ENCODE measurements around the gene KRT5.
"Not testable (repeated sequence)": the region's sequence is repeated elsewhere in the genome, so short reads cannot be mapped to it uniquely, and the experiment has no call there.

Gene KRT5

DNA sequence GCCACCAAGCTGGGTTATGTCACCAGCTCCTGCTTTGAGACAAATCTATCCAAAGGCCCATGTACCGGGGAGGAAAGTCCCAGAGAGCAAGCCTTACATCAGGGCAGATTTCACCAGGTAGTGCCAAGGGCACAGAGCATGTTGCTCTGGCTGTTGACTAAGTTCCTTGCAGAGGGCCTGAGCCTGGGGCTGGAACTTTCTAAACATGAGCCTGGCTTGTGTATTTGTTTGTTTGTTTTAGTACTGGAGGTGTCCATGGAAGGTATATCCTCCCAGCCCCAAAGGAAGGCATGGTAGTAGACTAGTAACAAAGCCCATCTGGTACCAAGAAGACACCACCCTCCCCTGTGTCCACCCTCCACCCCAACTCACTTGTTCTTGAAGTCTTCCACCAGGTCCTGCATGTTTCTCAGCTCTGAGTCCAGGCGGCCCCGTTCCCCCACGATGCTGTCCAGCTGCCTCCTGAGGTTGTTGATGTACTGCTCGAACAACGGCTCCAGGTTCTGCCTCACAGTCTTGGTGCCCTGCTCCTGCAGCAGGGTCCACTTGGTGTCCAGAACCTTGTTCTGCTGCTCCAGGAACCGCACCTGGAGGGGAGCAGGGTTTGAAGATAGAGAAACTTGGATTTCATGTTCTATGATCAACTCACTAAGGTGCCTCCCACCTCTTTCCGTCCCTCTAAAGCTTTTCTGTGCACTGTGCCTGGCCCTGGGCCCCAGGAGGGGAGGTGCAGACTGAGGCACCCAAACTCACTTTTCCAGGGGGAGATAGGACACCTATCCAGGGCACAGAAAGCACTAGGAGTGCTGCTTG is 1.4 kb downstream of the KRT5 start:
- DNase-seq: no peak

DNA sequence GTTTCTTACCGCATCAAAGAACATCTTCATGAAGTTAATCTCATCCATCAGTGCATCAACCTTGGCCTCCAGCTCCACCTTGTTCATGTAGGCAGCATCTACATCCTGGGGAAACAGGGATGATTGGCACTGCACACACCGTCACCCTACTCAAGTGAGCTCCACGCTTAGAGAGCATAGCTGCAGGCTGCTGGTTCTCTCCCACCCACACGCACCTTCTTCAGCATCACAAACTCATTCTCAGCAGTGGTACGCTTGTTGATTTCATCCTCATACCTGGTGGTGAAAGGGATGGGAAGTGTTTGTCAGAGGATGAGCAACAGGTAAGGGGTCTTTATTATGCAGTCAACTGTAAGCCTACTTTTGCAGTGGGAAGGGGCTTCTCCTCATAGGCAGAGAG is 2.3 kb downstream of the KRT5 start:
- DNase-seq: no peak

DNA sequence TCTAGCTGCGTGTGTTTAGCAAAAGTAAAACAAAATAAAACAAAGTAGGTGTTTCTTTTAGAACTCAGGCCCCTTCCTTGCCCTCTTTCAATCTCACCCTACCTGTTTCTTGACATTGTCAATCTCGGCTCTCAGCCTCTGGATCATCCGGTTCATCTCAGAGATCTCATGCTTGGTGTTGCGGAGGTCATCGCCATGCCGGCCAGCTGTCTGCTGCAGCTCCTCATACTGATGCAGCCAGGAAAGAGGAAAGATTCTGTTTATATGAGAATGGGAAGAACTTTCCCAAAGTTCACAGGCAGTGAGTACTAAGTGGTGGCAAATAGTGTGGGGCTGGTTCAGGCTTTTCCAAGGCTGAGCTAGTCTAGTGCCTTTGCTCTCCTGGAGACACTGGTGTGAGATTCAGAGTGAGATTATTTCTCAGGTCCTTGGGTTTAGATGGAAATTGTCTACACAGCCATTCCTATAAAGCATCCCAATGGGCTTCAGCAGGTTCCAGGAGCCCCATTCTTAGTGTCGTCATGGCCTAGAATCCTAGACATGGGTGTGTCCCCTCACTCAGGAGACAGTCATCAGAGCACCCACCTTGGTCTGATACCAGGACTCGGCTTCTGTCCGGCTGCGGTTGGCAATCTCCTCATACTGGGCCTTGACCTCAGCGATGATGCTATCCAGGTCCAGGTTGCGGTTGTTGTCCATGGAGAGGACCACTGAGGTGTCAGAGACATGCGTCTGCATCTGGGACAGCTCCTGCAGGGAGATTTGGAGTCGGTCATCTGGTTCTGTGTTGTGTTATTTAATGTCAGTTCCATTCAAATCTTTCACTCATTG is 3.0 kb downstream of the KRT5 start:
- no peak for DNase-seq

DNA sequence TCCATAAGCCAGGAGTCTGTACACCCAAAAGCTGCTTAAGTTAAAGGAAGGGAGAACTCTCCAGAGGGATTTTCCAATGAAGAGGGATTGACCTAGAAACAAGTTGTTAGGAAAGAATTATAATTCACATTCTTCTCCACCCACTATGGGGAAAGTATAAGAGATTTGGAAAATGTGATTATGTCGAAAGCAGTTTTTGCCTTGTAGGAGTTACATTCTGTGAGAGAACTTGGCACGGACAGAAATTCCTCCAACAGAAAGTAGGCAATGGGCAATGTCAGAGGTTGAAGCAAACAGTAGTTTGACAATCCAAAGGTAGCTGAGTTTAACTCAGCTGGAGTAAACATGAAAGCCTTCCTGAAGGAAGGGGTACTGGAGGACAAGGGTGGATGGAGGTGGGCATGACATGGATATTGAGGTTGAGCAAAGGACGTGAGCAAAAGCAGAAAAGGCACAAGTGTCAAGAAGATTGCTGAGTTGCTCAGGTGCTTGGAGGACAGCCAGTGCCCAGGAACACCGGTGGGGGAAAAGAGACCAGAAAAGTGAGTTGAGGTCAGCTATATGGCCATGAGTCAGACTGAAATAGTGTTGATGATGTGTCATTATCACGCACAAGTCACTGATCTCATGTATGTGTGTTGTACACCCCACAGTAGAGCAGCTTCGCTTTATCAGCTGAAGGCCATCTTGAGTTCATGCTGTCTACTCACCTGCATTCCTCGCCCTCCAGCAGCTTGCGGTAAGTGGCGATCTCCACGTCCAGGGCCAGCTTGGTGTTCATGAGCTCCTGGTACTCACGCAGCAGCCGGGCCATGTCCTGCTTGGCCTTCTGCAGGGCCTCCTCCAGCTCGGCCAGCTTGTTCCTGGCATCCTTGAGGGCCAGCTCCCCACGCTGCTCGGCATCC is 4.0 kb downstream of the KRT5 start:
- no peak for DNase-seq

DNA sequence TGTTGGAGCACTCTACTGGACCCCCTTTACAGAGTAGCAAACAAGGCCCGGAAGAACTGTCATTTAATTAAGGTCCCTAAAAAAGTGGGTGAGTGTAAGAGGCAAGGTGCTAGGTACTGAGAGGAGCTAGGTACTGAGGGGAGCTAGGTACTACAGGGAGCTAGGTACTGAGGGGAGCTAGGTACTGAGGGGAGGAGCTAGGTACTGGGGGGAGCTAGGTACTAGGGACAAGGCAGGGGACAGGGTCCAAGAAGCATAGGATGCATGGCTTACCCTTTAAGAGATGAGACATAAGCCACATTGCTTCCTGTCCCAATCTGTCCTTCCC is 4.9 kb downstream of the KRT5 start:
- no peak for DNase-seq

DNA sequence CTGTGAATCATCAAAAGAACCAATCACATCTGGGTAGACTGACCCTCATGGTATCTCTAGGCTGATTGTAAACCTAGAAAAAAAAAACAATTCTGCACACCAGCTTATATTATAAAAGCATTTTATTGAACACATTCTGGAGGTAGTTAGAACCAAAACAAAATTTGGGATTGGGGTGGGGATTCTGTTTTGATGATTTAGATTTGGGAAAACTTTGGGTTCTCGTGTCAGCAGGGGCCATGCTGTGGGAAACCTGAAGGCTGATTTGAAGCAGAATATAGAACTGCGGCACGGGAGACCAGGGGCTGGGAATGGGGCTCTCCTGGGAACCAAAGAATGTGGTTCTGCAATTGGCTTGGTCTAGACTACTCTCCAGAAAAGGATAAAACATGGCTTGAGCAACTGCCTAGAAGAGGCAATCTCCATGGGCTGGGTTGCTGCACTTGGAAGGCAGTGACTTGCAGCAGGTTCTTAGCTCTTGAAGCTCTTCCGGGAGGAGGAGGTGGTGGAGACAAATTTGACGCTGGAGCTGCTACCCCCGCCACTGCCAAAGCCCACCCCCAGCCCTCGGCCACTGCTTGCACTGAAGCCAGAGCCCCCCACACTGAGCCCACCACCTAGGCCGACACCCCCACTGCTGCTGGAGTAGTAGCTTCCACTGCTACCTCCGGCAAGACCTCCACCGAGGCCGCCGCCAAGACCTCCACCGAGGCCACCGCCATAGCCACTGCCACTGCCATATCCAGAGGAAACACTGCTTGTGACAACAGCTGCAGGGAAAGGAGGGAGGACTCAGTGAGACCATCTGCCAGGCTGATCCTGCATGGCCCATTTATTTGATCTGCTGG is 5.5 kb downstream of the KRT5 start:
- no peak for DNase-seq

DNA sequence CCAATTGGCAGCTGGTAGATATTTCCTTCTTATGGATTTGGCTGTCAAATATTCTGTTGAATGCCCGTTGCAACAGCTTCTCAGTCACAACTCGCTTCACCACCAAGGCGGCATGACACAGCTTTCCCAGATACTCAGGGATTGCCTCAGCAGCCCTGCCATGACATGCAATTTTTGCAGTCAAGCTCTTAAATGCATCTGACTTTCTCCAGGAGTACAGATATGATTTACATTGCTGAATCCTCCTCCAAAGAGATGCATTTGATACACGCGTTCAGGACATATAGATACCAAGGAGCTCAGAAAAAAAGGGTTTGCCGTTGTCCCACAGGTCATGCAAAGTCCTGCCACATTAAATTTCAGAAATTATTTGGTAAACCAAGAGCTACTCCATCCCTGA is 6.5 kb downstream of the KRT5 start:
- DNase-seq: no peak

DNA sequence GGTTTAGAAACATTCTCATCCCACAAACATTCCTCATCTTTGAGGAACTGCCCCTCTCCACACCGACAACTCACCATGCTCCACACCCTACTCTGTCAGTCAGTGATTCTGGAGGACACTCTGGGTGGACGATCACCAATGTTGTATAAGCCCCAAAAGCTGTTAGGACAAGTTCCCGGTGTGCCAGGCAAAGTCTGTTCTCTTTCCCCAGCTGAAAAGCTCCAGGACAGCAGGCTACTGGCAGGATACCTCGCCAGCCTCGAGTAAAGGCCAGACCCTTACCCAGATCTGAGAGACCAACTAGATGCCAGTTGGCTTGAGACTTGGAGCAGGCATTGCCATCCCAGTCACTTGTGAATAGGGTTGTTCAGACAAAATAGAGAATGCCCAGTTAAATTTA is 12.0 kb downstream of the KRT5 start:
- no peak for DNase-seq

DNA sequence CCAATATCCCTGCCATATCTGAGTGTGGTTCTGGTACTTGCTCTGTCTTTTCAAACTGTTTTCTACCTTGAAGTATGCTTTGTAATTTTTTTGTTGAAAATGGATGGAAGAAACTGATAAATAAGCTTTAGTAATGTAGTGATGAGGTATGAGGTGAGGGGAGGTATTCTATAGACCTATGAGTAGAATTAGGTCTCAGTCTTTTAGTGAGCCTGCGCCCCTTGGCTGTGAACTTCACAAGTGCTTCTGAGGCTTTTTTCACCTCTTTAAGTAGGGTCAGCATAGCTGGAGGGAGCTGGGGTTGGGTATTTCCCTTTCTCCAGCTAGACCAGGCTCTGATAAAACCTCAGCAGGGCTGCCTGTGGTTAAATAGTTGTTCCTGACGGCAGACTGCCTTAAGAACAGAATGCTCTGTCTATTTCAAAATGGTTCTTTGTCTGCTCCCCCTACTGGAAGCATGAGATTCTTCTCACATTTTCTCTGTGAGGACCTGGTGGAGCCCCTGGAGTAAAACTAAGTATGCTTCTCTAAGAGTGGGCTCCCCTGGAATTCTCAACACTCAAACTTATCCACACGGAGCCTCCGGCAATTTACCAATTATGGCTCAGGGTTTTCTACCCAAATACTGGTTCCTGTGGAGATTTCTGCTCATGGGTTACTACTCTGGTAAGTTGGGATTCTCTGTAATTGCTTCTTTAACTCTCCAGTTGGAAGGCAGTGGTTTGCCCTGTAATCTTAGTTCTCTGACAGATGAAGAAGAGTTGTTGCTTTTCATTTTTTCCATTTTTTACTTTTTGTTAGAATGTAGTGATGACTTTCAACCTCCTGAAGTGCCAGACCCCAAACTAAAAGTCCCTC is 13.1 kb downstream of the KRT5 start:
- no peak for DNase-seq

DNA sequence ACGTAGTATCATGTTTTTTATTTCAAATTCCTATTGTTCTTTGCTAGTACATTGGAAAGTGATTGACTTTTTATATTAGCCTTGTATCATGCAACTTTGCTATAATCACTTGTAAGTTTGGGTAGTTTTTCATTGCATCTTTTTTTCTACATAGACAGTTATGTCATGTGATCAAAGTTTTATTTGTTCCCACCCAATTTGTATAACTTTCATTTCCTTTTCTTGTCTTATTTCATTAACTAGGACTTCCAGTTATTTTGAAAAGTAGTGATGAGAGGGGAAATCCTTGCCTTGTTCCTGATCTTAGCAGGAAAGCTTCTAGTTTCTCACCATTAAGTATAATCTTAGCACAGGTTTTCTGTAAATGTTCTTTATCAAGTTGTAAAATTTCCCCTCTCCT is 17.3 kb downstream of the KRT5 start:
- no peak for DNase-seq

DNA sequence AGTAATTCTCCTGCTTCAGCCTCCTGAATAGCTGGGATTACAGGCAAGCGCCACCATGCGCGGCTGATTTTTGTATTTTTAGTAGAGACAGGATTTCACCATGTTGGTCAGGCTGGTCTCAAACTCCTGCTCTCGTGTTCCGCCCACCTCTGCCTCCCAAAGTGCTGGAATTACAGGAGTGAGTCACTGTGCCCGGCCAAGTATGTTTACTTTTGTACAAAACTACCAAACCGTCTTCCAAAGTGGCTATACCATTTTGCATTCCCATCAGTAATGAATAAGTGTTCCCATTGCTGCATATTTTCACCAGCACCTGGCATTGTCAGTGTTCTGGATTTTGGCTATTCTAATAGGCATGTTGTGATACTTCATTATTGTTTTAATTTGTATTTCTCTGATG is 18.7 kb downstream of the KRT5 start:
- DNase-seq: no peak

DNA sequence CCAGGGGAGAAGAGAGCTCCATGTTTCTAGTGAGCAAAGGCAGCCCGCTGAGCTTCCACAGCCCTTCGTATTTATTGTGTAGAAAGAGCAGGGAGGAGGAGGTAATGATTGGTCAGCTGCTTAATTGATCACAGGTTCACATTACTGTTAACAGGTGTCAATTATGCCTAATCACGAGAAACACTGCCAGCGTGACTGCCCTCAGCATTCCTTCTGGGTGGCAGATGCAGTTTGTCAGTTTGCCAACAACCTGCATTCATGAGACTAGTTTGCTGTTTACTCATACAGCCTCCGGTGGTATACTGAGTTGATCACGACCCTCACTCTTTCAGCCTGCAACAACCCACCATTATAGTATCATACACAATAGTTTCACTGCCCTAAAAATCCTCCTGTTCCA is 19.6 kb downstream of the KRT5 start:
- not testable (repeated sequence) for DNase-seq

DNA sequence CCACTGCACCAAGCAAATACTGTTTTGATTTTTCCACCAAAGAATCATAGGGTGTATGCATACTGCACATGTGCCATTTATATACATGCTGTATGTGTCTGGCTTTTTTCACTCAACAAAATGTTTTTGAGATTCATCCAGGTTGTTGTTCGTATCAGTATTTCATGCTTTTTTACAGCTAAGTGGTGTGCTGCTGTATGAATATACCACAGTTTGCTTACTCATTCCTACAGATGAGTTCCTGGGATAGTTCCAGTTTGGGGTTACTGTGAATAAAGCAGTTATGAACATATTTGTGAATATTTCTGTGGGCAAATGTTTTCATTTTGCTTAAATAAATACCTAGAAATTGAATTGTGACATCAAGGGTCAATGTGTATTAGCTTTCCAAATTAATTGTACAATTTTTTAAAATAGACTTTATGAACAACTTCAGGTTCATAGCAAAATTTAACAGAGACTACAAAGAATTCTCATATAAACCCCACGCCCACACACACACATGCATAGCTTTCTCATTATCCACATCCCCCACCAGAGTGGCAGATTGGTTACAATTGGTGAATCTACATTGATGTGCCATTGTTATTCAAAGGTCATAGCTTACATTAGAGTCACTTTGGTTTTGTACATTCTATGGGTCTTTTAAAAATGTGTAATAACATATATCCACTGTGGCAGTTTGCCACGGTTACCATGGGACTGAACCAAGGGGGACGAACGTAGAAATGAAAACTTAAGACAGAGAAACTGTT is 20.2 kb downstream of the KRT5 start:
- no peak for DNase-seq

DNA sequence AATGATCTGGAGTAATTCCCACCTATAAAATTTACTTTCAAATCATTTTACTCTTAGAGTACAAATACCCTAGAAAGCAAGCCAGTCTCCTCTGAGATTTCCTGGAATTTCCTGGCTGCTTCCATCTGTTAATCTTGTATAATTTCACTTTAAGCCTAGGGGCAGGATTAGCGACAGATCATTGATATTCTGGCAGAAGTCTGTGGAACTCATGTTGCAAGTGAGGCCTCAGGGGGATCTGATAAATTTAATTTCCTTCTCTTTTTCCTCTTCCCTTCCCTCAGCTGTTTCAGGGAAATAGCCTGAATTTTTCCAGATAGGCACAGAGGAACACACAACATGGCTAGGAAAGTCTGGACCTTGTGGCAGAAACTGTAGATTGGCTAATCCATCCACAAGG is 21.2 kb downstream of the KRT5 start:
- DNase-seq: no peak

DNA sequence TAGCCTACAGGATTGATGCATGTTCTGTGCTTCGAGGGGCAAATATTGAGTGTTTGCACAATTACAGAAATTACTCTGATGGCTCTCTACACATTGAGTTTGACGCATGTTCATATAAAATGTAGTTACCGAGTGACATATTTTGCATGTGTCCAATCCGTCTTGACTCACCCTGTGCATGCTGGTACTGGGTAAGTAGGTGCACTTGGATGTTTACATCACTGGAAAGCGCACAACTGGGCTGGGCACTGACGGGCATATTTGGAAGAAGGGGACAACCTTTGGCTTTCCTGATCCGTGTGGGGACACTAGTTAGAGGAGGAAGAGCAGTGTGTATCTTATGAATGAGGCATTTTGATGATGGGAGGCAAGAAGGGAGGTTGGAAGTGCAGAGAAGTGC is 22.2 kb downstream of the KRT5 start:
- DNase-seq: no peak

DNA sequence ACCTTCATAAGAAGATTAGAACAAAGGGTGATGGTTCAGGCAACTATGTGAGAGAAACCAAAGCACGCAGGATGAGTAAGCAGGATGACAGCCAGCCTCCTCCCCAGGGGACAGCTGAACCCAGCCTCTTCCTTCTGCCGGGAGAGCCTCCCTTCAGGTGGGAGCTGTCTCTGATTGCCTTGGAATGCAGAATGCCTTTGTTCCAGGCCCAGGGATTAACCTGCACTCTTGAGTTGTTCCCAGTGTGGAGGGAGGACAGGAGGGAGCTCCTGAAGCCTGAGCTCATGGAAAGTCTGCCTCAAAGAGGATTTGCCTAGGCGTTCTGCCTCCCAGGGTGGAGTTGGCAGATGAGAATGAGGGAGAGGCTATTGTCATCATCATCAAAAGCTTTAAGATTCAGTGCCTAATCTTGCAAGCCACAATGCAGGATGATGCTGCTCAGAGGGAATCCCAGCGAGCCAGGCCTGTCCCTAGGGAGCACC is 23.6 kb downstream of the KRT5 start:
- DNase-seq: no peak

DNA sequence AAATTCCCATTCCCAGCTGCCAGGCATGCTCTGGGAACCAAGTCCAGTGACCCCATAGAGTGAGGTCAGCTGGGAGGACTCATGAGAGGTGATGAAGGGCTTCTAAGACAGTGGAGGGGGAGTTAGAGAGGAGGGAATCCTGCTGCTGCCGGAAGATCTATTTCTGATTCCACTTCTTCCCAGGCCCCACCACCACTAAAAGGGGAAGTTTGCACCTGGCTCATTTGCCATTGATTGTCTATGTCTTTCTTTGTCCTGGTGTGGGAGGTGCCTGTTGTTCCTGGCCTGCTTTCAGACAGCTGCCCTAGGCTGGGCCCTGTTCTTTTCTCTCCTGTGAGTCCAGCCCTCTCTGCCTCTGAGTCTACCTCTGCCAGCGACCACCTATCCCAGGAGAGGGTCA is 24.1 kb downstream of the KRT5 start:
- DNase-seq: no peak

DNA sequence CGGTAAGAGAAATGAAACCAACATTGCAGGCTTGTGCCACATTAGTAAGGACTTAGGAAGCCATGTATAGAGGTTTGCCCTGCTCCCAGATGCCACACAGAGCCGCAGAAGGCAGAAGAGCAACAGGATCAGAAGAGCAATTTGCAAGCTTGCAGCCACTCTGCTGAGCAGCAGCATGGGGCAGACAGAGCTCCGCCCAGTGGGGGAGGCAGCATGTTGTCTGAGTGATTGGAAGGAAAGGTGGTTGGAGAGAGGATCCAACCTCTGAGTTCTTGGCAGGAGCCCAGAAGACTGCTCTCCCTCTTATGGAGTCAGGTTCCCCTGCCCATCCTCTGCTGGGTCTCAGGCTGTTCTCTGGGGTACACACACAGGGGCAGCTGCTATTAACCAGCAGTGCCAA is 24.8 kb downstream of the KRT5 start:
- no peak for DNase-seq

DNA sequence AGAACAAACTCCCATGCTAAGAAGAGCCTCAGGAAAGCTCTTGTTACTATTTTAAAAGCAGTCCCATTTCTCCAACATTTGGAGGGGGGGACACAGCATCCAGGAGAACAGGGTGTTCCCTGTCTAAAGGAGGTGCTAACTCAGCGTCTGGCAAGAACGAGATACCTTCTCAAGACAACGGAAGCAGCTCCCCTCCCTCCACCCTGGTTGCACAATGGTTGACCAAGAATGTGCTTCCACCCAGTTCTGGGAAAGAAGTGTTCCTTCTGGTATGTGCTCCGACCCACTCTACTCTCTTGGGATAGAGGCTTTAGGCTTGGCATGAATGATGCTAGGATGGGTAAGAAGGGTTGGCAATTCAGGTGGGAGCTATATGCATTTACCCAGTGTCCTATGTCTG is 25.7 kb downstream of the KRT5 start:
- no peak for DNase-seq

DNA sequence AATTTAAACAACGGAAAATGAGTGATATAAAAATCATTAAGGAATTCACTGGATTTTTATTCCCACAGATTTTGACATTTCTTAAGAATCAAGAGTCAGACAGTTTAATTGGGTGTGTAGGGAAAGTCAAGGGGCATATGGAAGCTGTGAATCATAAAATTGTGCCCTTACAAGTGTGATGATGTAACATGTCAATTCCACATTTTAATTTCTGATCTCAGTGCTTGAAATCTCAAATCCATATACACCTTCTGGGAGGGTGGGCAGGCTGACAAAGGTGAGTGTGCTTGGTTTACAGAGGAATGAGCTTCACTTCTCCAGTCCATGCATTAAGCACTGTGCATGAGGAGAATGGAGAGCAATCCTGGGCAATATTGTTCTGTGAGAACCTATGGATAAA is 26.1 kb downstream of the KRT5 start:
- DNase-seq: no peak

DNA sequence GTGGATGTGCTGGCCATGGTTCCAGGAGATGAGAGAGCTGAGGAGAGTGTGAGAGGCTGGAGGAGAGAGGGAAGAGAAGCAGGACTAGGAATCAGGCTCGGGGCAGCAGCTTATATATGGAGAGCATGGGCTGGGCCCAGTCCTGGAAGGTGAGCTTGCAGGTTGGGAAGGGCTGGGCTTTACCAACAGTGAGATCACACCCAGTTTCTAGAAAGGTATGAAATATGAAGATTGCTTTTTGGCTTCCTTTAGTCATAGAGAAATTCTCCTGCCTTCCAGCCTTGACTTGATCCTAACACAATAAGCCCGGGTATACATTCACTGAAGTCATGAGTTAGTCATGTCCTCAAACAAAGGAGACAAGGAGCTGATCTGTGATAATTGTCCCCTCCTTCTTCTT is 27.0 kb downstream of the KRT5 start, which contains the start of gene KRT6A:
Gene KRT6A, minus strand, starts transcription at position 86 of the 400 bp plus-strand sequence. Its CDS starts 69 bp downstream, at position 17.
- DNase-seq: no peak

Measured in T-helper 9 cell (primary cell).